Measurements from ENCODE around the gene THRAP3.

The THRAP3 gene

GRCh38 chr1:36273024-36273423 is 48.8 kb downstream of the THRAP3 start:
- H3K4me2 ChIP-seq (ENCODE audit: low read length), result no peak overlapping the region
- no peak overlapping the region for H2BK120ac ChIP-seq (ENCODE audit: insufficient read depth, low read length, poor library complexity)
- H3K4me1 ChIP-seq (ENCODE audit: control insufficient read depth in 1 of 2, insufficient read depth in 2 of 2, low read length in 2 of 2), result peaks cover 0 to 5% of the 10 kb centered on the region in 2 experiments
- H3K27me3 ChIP-seq (ENCODE audit: insufficient read depth, low read length), result no peaks in the 10 kb centered on the region
- H4K91ac ChIP-seq (ENCODE audit: low read depth, low read length), result no peak overlapping the region
- no peak overlapping the region for H3K4ac ChIP-seq (ENCODE audit: low read depth, low read length)
- H4K8ac ChIP-seq (ENCODE audit: low read depth, low read length), result no peak overlapping the region
- H2BK12ac ChIP-seq (ENCODE audit: low read length), result no peak overlapping the region
- no peak overlapping the region for H3K9ac ChIP-seq (ENCODE audit: low read length)
- H3K79me1 ChIP-seq (ENCODE audit: low read length), result no peaks in the 10 kb centered on the region
- no peak overlapping the region for H2AK5ac ChIP-seq (ENCODE audit: low read length)
- WGBS (ENCODE audit: extremely low coverage, insufficient coverage, insufficient read length), result no CpG with 5 or more reads among the region's 5 CpGs
- H3K9me3 ChIP-seq (ENCODE audit: insufficient read depth, low read depth, low read length), result no peaks in the 10 kb centered on the region
- H4K12ac ChIP-seq (ENCODE audit: low read depth, low read length), result no peak overlapping the region
- H3K4me3 ChIP-seq (ENCODE audit: low read depth, low read length), result no peak overlapping the region
- no peak for DNase-seq
- no peak overlapping the region for H2BK5ac ChIP-seq (ENCODE audit: low read depth, low read length, poor library complexity)
- H3K23ac ChIP-seq (ENCODE audit: low read length), result no peak overlapping the region
- peaks cover 3% of the 10 kb centered on the region for H3K79me2 ChIP-seq (ENCODE audit: control insufficient read depth, insufficient read depth, low read length, poor library complexity)
- peaks cover 5 to 22% of the 10 kb centered on the region in 2 experiments for H3K36me3 ChIP-seq (ENCODE audit: control insufficient read depth in 1 of 2, insufficient read depth in 2 of 2, low read length in 2 of 2)
- no peak overlapping the region for H3K14ac ChIP-seq (ENCODE audit: low read length)
- H3K18ac ChIP-seq (ENCODE audit: low read length), result no peak overlapping the region
- H3K27ac ChIP-seq (ENCODE audit: low read depth, low read length), result no peak overlapping the region
- H2AFZ ChIP-seq (ENCODE audit: insufficient read depth, low read length, poor library complexity), result no peak overlapping the region

- no peak for DNase-seq
- Histone ChIP-seq H2BK120ac (ENCODE audit: insufficient read depth, low read length, poor library complexity) (no peak overlapping the region), H3K36me3 (ENCODE audit: control insufficient read depth in 1 of 2, insufficient read depth in 2 of 2, low read length in 2 of 2) (peaks cover 5 to 22% of the 10 kb centered on the region in 2 experiments), H3K4me3 (ENCODE audit: low read depth, low read length) (no peak overlapping the region), H3K4me1 (ENCODE audit: control insufficient read depth in 1 of 2, insufficient read depth in 2 of 2, low read length in 2 of 2) (peaks cover 0 to 5% of the 10 kb centered on the region in 2 experiments), H4K91ac (ENCODE audit: low read depth, low read length) (no peak overlapping the region), H3K27ac (ENCODE audit: low read depth, low read length) (no peak overlapping the region), H4K12ac (ENCODE audit: low read depth, low read length) (no peak overlapping the region), H3K27me3 (ENCODE audit: insufficient read depth, low read length) (no peaks in the 10 kb centered on the region), H2BK5ac (ENCODE audit: low read depth, low read length, poor library complexity) (no peak overlapping the region), H2BK12ac (ENCODE audit: low read length) (no peak overlapping the region), H3K9ac (ENCODE audit: low read length) (no peak overlapping the region), H3K4ac (ENCODE audit: low read depth, low read length) (no peak overlapping the region), H3K79me2 (ENCODE audit: control insufficient read depth, insufficient read depth, low read length, poor library complexity) (peaks cover 3% of the 10 kb centered on the region), H2AFZ (ENCODE audit: insufficient read depth, low read length, poor library complexity) (no peak overlapping the region), H3K79me1 (ENCODE audit: low read length) (no peaks in the 10 kb centered on the region), H4K8ac (ENCODE audit: low read depth, low read length) (no peak overlapping the region), H3K9me3 (ENCODE audit: insufficient read depth, low read depth, low read length) (no peaks in the 10 kb centered on the region), H3K18ac (ENCODE audit: low read length) (no peak overlapping the region), H2AK5ac (ENCODE audit: low read length) (no peak overlapping the region), H3K23ac (ENCODE audit: low read length) (no peak overlapping the region), H3K14ac (ENCODE audit: low read length) (no peak overlapping the region), H3K4me2 (ENCODE audit: low read length) (no peak overlapping the region)
- no CpG with 5 or more reads among the region's 1 CpG for WGBS (ENCODE audit: extremely low coverage, insufficient coverage, insufficient read length)
Observed at GRCh38 chr1:36274201-36274600, 50.0 kb downstream of the THRAP3 start.

- Histone ChIP-seq H3K79me2 (ENCODE audit: control insufficient read depth, insufficient read depth, low read length, poor library complexity) (peaks cover 2% of the 10 kb centered on the region), H3K27me3 (ENCODE audit: insufficient read depth, low read length) (no peaks in the 10 kb centered on the region), H4K8ac (ENCODE audit: low read depth, low read length) (no peak overlapping the region), H3K27ac (ENCODE audit: low read depth, low read length) (no peak overlapping the region), H3K4me1 (ENCODE audit: control insufficient read depth in 1 of 2, insufficient read depth in 2 of 2, low read length in 2 of 2) (peaks cover 0 to 5% of the 10 kb centered on the region in 2 experiments), H2BK5ac (ENCODE audit: low read depth, low read length, poor library complexity) (no peak overlapping the region), H2AFZ (ENCODE audit: insufficient read depth, low read length, poor library complexity) (no peak overlapping the region), H3K36me3 (ENCODE audit: control insufficient read depth in 1 of 2, insufficient read depth in 2 of 2, low read length in 2 of 2) (peaks cover 0 to 11% of the 10 kb centered on the region in 2 experiments), H3K4me2 (ENCODE audit: low read length) (no peak overlapping the region), H3K4me3 (ENCODE audit: low read depth, low read length) (no peak overlapping the region), H3K4ac (ENCODE audit: low read depth, low read length) (no peak overlapping the region), H4K12ac (ENCODE audit: low read depth, low read length) (no peak overlapping the region), H3K18ac (ENCODE audit: low read length) (no peak overlapping the region), H3K9me3 (ENCODE audit: insufficient read depth, low read depth, low read length) (no peaks in the 10 kb centered on the region), H4K91ac (ENCODE audit: low read depth, low read length) (no peak overlapping the region), H3K79me1 (ENCODE audit: low read length) (no peaks in the 10 kb centered on the region), H2AK5ac (ENCODE audit: low read length) (no peak overlapping the region), H3K23ac (ENCODE audit: low read length) (no peak overlapping the region), H2BK120ac (ENCODE audit: insufficient read depth, low read length, poor library complexity) (no peak overlapping the region), H3K9ac (ENCODE audit: low read length) (no peak overlapping the region), H3K14ac (ENCODE audit: low read length) (no peak overlapping the region), H2BK12ac (ENCODE audit: low read length) (no peak overlapping the region)
- no peak for DNase-seq
- no CpG with 5 or more reads among the region's 6 CpGs for WGBS (ENCODE audit: extremely low coverage, insufficient coverage, insufficient read length)
Observed at GRCh38 chr1:36276688-36277087, 52.4 kb downstream of the THRAP3 start.

- no CpG with 5 or more reads among the region's 2 CpGs for WGBS (ENCODE audit: extremely low coverage, insufficient coverage, insufficient read length)
- Histone ChIP-seq H3K4me1 (ENCODE audit: control insufficient read depth in 1 of 2, insufficient read depth in 2 of 2, low read length in 2 of 2) (no peaks in the 10 kb centered on the region), H3K27ac (ENCODE audit: low read depth, low read length) (no peak overlapping the region), H3K9ac (ENCODE audit: low read length) (no peak overlapping the region), H3K4me3 (ENCODE audit: low read depth, low read length) (no peak overlapping the region), H3K79me1 (ENCODE audit: low read length) (no peaks in the 10 kb centered on the region), H3K9me3 (ENCODE audit: insufficient read depth, low read depth, low read length) (no peaks in the 10 kb centered on the region), H3K18ac (ENCODE audit: low read length) (no peak overlapping the region), H3K4ac (ENCODE audit: low read depth, low read length) (no peak overlapping the region), H3K4me2 (ENCODE audit: low read length) (no peak overlapping the region), H4K91ac (ENCODE audit: low read depth, low read length) (no peak overlapping the region), H3K14ac (ENCODE audit: low read length) (no peak overlapping the region), H2BK120ac (ENCODE audit: insufficient read depth, low read length, poor library complexity) (no peak overlapping the region), H3K23ac (ENCODE audit: low read length) (no peak overlapping the region), H3K36me3 (ENCODE audit: control insufficient read depth in 1 of 2, insufficient read depth in 2 of 2, low read length in 2 of 2) (peaks cover 8 to 14% of the 10 kb centered on the region in 2 experiments), H4K8ac (ENCODE audit: low read depth, low read length) (no peak overlapping the region), H2AK5ac (ENCODE audit: low read length) (no peak overlapping the region), H2AFZ (ENCODE audit: insufficient read depth, low read length, poor library complexity) (no peak overlapping the region), H3K79me2 (ENCODE audit: control insufficient read depth, insufficient read depth, low read length, poor library complexity) (peaks cover 2% of the 10 kb centered on the region), H4K12ac (ENCODE audit: low read depth, low read length) (no peak overlapping the region), H2BK12ac (ENCODE audit: low read length) (no peak overlapping the region), H3K27me3 (ENCODE audit: insufficient read depth, low read length) (no peaks in the 10 kb centered on the region), H2BK5ac (ENCODE audit: low read depth, low read length, poor library complexity) (no peak overlapping the region)
- DNase-seq, result no peak
Observed at GRCh38 chr1:36279110-36279788, 55.0 kb downstream of the THRAP3 start.

All from trophoblast cell (in vitro differentiated cells and primary cell).